GM21576 (cell line): ENCODE results near the gene CLIC5.
"Not testable (repeated sequence)": the region's sequence is repeated elsewhere in the genome, so short reads cannot be mapped to it uniquely, and the experiment has no call there.

Experiments
- ATAC-seq: cut with Tn5 transposase; IDR thresholded peaks from one replicate; pipeline ENCODE4 v1.9.1; 2021; ENCODE audit warnings: mild to moderate bottlenecking, moderate library complexity; ENCODE audit not compliant: unreplicated experiment

The CLIC5 gene

DNA sequence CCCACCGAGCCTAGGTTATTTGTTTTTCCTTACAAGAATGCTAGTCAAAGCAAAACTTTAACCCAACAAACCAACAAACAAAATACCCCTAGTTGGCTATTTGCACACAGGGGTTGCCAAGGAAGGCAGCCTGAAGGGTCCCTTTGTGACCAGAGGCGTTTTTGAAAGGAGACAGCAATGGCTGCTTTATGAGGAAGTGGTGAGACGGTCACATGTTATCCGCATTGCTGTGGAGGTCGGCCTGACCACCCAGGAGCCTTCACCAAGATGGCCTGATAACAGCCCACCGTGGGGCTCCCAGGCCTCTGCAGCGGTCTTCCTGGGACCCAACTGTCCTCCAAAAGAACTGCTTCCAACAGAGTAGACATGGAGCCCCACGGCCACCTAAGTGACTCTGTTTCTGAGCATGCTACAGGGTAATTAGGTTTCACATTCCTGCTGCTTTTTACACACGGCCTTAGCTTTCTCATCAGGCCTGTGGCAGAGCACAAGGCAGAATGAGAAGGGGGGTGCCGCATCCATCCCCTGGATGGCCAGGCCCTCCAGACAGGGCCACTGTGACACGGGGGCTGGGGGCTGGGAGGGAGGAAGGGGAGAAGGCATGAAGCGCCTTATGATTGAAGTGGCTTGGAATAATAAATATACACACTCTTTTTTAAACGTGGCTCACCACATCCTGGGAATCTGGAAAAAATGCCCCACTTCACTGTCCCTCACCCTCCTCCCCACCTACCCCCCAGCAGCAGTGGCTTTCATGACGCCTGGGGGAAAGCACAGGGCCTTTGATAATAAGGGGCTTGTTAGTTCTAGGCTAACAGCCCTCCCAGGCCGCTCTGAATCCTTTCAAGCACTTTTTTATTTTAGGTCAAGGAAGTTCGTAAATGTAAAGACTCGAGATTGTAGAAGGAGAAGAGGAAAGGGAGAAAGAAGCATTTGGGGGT, 86.0 kb downstream of the CLIC5 start:
- ATAC-seq, result no peak

GRCh38 chr6:45928721-45929305, 86.8 kb downstream of the CLIC5 start:
- ATAC-seq, result no peak

- ATAC-seq, result no peak
These were observed 88.0 kb downstream of the CLIC5 start for GRCh38 chr6:45927421-45928320.

DNA sequence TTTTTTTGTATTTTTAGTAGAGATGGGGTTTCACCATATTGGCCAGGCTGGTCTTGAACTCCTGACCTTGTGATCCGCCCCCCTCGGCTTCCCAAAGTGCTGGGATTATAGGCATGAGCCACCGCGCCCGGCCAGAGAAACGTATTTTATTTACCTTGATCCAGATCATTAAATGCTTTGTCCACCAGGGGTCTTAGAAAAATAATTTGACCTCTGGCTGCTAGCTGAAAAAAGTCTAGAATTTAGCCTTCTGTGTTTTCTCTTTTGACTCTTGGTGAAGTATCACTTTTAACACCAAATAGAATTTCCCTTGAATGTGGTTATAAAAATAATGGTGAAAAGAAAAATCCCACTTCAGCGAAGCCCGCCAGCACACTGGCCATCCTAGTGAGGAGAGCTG, 89.2 kb downstream of the CLIC5 start:
- ATAC-seq, result not testable (repeated sequence)

- no peak for ATAC-seq
These were observed 90.8 kb downstream of the CLIC5 start for GRCh38 chr6:45924763-45925342.

GRCh38 chr6:45923831-45924391, 91.7 kb downstream of the CLIC5 start:
- no peak for ATAC-seq

GRCh38 chr6:45922728-45923351, 92.8 kb downstream of the CLIC5 start:
- ATAC-seq, result no peak

- no peak for ATAC-seq
These were observed 93.9 kb downstream of the CLIC5 start for GRCh38 chr6:45921691-45922281.

DNA sequence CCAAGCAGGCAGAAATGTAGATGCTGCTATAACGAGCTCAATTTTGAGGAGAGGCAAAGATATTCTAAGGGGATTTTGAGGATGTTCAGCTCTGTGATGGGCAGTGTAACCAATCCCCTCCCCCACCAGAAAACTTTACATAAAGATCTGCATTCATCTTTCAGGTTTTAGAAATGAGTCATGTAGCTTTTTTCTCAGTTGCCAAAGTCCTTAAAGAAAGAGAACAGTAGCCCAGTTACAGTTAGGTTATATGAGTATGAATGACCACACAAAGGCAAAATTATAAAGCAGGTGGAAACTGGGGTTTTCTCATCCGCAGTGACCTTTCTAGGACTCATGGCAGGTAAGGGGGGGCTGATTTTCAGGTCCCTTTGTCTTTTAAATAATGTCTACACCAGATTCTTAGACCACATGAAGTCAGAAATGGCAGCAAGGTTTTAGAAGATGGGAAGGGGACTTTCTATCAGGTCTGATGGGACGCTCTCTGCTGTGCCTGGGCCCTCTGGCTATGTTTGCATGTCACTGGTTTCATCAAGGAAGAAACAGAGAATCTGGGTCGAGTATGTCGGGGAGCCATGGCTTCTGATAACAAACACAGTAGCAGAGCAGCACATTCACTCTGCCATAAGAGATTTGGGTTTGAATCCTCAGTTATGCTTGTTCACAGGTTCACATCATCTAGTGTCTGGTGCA, 94.7 kb downstream of the CLIC5 start:
- ATAC-seq, result peak; percentile 49

DNA sequence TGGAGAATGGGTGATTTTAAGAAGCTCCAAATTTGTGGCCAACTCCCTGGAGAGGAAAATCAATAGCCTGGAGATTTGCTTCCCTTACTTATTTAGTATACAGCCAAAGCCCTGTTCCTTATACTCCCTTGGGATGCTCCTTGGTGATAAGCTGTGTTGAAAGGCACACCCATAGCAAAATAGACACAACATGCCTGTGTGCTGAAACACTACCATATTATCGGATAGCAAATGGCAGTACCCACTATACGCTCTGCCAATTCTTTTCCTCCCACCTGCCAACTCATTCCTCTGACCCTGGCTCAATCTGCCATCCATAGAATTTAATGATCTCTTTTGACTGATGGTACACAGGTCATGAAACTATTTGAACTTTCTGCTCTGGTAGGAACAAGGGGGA, 98.2 kb downstream of the CLIC5 start:
- no peak for ATAC-seq

- ATAC-seq, result no peak
These were observed 99.0 kb downstream of the CLIC5 start for GRCh38 chr6:45916692-45917091.

- ATAC-seq, result no peak
These were observed 99.7 kb downstream of the CLIC5 start for GRCh38 chr6:45915780-45916468.

DNA sequence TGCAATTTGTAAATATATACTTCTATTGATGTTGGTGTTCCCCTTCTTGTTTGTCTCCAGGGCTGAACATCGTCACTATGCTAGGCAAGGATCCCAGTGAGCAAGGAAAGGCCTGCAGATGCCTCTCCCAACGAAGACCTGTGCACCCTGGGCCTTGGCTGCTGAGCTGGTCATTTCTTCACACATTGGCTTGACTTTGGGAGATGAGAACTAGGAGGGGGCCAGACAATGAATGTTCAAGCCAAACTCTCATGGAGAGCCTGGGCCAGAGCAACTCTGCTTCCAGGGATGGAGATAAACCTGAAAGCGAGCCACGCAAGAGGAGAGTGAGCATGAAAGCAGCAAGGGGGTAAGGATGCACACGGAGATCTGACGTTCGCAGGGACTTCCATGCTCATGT, 104.0 kb downstream of the CLIC5 start:
- no peak for ATAC-seq

- no peak for ATAC-seq
These were observed 111.7 kb downstream of the CLIC5 start for GRCh38 chr6:45903959-45904358.

- no peak for ATAC-seq
These were observed 112.7 kb downstream of the CLIC5 start for GRCh38 chr6:45902984-45903383.

GRCh38 chr6:45901767-45902650, 113.7 kb downstream of the CLIC5 start:
- no peak for ATAC-seq
